K562 (cell line): ENCODE measurements around the gene CPLANE2. TPM values are rescaled to one million over a fixed set of nuclear protein-coding genes. Genes with fewer than 3 reads are reported as not detected.

ENCODE experiments used
- CBFB ChIP-seq: sonication (generic); formaldehyde crosslinking; IDR thresholded peaks from 2 replicates; pipeline ENCODE4 v1.4.0; 2020; ENCODE audit warnings: mild to moderate bottlenecking, missing genetic modification reagents
- CGGBP1 ChIP-seq: fragments of 250-450 bp; sonication (Bioruptor Pico); IDR thresholded peaks from 2 replicates; pipeline ENCODE4 v1.9.0; 2021; ENCODE audit warnings: mild to moderate bottlenecking
- ELK3 ChIP-seq: fragments of 450-650 bp; formaldehyde crosslinking; IDR thresholded peaks from 2 replicates; pipeline ENCODE4 v1.4.0; 2020; ENCODE audit warnings: mild to moderate bottlenecking
- FOXA3 ChIP-seq, 2 experiments: fragments of 450-650 bp in 1 of 2; sonication (generic) in 1 of 2; formaldehyde crosslinking; IDR thresholded peaks in 1 of 2; conservative IDR thresholded peaks in 1 of 2; 2 replicates each; pipeline versions ENCODE4 v1.4.0 to v1.8.0; 2020 to 2022; ENCODE audit warnings: mild to moderate bottlenecking in 2 of 2, missing genetic modification reagents in 1 of 2
- HDAC1 ChIP-seq, 2 experiments: fragments of 450-650 bp; IDR thresholded peaks; 2 replicates each; pipeline ENCODE4 v1.6.1; 2016 to 2017; ENCODE audit warnings: inconsistent platforms in 1 of 2, mild to moderate bottlenecking in 1 of 2, moderate library complexity in 1 of 2
- HEY1 ChIP-seq: fragments of 250-450 bp; sonication (Bioruptor Pico); IDR thresholded peaks from 2 replicates; pipeline ENCODE4 v1.5.0; 2020; ENCODE audit warnings: mild to moderate bottlenecking, moderate library complexity, borderline replicate concordance
- MAFK ChIP-seq: IDR thresholded peaks from 2 replicates; pipeline ENCODE4 v1.6.1; 2011; ENCODE audit warnings: low read length, improper control_type of control experiment
- MYBL2 ChIP-seq, 2 experiments: fragments of 450-650 bp in 1 of 2; sonication (generic) in 1 of 2; formaldehyde crosslinking in 1 of 2; IDR thresholded peaks; 2 replicates each; pipeline versions ENCODE4 v1.6.1 to v1.8.1; 2017 to 2022; ENCODE audit warnings: borderline replicate concordance in 1 of 2, inconsistent platforms in 1 of 2, low read depth in 1 of 2, mild to moderate bottlenecking in 1 of 2, missing genetic modification reagents in 1 of 2, moderate library complexity in 1 of 2
- NR4A1 ChIP-seq, 2 experiments: fragments of 250-450 bp in 1 of 2; fragments of 450-650 bp in 1 of 2; sonication (Bioruptor Pico) in 1 of 2; IDR thresholded peaks; 2 replicates each; pipeline versions ENCODE4 v1.4.0 to v1.6.1; 2016 to 2020; ENCODE audit warnings: mild to moderate bottlenecking in 2 of 2, missing compliant biosample characterization in 1 of 2, missing genetic modification characterization in 1 of 2, moderate library complexity in 1 of 2
- POLR2B ChIP-seq: fragments of 450-650 bp; IDR thresholded peaks from 2 replicates; pipeline ENCODE4 v1.6.1; 2018; ENCODE audit warnings: low read depth; ENCODE audit not compliant: partially characterized antibody
- SIX5 ChIP-seq, 2 experiments: IDR thresholded peaks; 2 replicates each; pipeline ENCODE4 v1.6.1; 2011; ENCODE audit warnings: low read length in 2 of 2, borderline replicate concordance in 1 of 2, low read depth in 1 of 2, mild to moderate bottlenecking in 1 of 2, moderate library complexity in 1 of 2; ENCODE audit not compliant: insufficient read depth in 1 of 2
- SMARCB1 ChIP-seq: IDR thresholded peaks from 2 replicates; pipeline ENCODE4 v1.6.1; 2011; ENCODE audit warnings: improper control_type of control experiment, low read depth; ENCODE audit not compliant: insufficient read length
- SREBF2 ChIP-seq: sonication (generic); formaldehyde crosslinking; IDR thresholded peaks from 2 replicates; pipeline ENCODE4 v1.4.0; 2020; ENCODE audit warnings: mild to moderate bottlenecking, missing genetic modification reagents
- TARDBP ChIP-seq: fragments of 450-650 bp; IDR thresholded peaks from 2 replicates; pipeline ENCODE4 v1.6.1; 2016
- TEAD4 ChIP-seq, 2 experiments: sonication (generic) in 1 of 2; formaldehyde crosslinking in 1 of 2; IDR thresholded peaks; 2 replicates each; pipeline versions ENCODE4 v1.6.1 to v1.8.0; 2012 to 2022; ENCODE audit warnings: borderline replicate concordance in 1 of 2, inconsistent platforms in 1 of 2, low read length in 1 of 2, mild to moderate bottlenecking in 1 of 2, missing genetic modification reagents in 1 of 2
- YY1 ChIP-seq, 3 experiments: IDR thresholded peaks; 2 replicates each; pipeline ENCODE4 v1.6.1; 2011; ENCODE audit warnings: low read length in 2 of 3, mild to moderate bottlenecking in 2 of 3, moderate library complexity in 2 of 3, borderline replicate concordance in 1 of 3, control low read depth in 1 of 3, low read depth in 1 of 3; ENCODE audit not compliant: insufficient read depth in 3 of 3, insufficient replicate concordance in 2 of 3, control insufficient read depth in 1 of 3, insufficient read length in 1 of 3; ENCODE audit errors: extremely low read depth in 1 of 3
- ZBTB9 ChIP-seq: fragments of 450-650 bp; formaldehyde crosslinking; IDR thresholded peaks from 2 replicates; pipeline ENCODE4 v1.4.0; 2020; ENCODE audit warnings: mild to moderate bottlenecking, moderate library complexity
- ZHX1 ChIP-seq: fragments of 150-350 bp; conservative IDR thresholded peaks from 2 replicates; pipeline ENCODE4 v1.6.1; 2014; ENCODE audit warnings: low read length
- polyA plus RNA-seq, 8 experiments: library from polyadenylated mRNA; depleted of rRNA in 4 of 8; stranded (reverse) in 5 of 8; unstranded in 3 of 8; fragments of >200 nt; fragmentation: Nextera tagmentation in 2 of 8; fragmentation: Illumina TruSeq in 1 of 8; extraction: Ambion mirVana in 2 of 8; extraction: Trizol in 1 of 8; gene quantifications; 2 replicates each; pipeline versions ENCODE4 v1.2.1 to v1.2.3, GENCODE V29; 2011 to 2014; ENCODE audit warnings: inconsistent platforms in 1 of 8, missing spikeins in 1 of 8
- total RNA-seq, 7 experiments: library from RNA; depleted of rRNA in 6 of 7; stranded (reverse); fragments of >200 nt in 6 of 7; fragmentation: Illumina TruSeq in 2 of 7; extraction: Trizol in 2 of 7; gene quantifications; 2 replicates each; pipeline versions ENCODE4 v1.2.1 to v1.2.3, GENCODE V29; 2011 to 2021; ENCODE audit warnings: low replicate concordance in 1 of 7

CPLANE2 gene
- total and polyA plus RNA-seq, 9 of the 15 experiments (the other 6 are each of a cell fraction or from before 2014, with no cell fraction given) = 0.17 to 20.9 (median 8.1) TPM

GRCh38 chr1:16236511-16237342, at the start of gene CPLANE2 (continued):
- TF ChIP-seq MAFK = no peak
- TF ChIP-seq NR4A1 (CRISPR knock-in tag; IDR thresholded peaks at IDR 0.05) = peak; percentile 14; the same call in 1 of the 2 replicates
- no peak for TF ChIP-seq NR4A1 (tag; IDR thresholded peaks at IDR 0.05)
- TF ChIP-seq CBFB (CRISPR knock-in tag) = 0 out of 2 replicates have a peak, but pooled peaks have one; percentile 17
- TF ChIP-seq HEY1 (CRISPR knock-in tag) = peak; percentile 24; the same call in 1 of the 2 replicates
- peak in 1 of 3 experiments; percentile 70 for TF ChIP-seq YY1 (IDR thresholded peaks at IDR 0.05; ENCODE audit: borderline replicate concordance in 1 of 3, control insufficient read depth in 1 of 3, extremely low read depth in 1 of 3, insufficient read depth in 3 of 3, insufficient read length in 1 of 3, insufficient replicate concordance in 2 of 3, low read depth in 1 of 3, low read length in 2 of 3)
- TF ChIP-seq ZBTB9 (CRISPR knock-in tag) = no peak; the same call in 1 of the 2 replicates
- no peak for TF ChIP-seq SMARCB1
- TF ChIP-seq FOXA3 (CRISPR knock-in tag; conservative IDR thresholded peaks at IDR 0.05 in 1 of 2, IDR thresholded peaks at IDR 0.05 in 1 of 2) = no peak
- 0 out of 2 replicates have a peak, but pooled peaks have one; percentile 53 for TF ChIP-seq ZHX1
- TF ChIP-seq TARDBP = no peak
- TF ChIP-seq TEAD4 (IDR thresholded peaks at IDR 0.05; ENCODE audit: low read length) = no peak
- TF ChIP-seq TEAD4 (CRISPR knock-in tag; IDR thresholded peaks at IDR 0.05; ENCODE audit: borderline replicate concordance) = no peak
- no peak for TF ChIP-seq ELK3 (CRISPR knock-in tag)
- peak in 1 of 2 experiments; percentile 89; a peak in 1 of 4 replicates for TF ChIP-seq HDAC1 (IDR thresholded peaks at IDR 0.05)
- no peak for TF ChIP-seq SREBF2 (CRISPR knock-in tag)
- TF ChIP-seq MYBL2 (IDR thresholded peaks at IDR 0.05; ENCODE audit: low read depth) = no peak
- TF ChIP-seq MYBL2 (CRISPR knock-in tag; IDR thresholded peaks at IDR 0.05; ENCODE audit: borderline replicate concordance) = no peak
- peak; percentile 66 for TF ChIP-seq POLR2B
- TF ChIP-seq CGGBP1 = no peak
- no peak for TF ChIP-seq SIX5 (IDR thresholded peaks at IDR 0.05; ENCODE audit: borderline replicate concordance in 1 of 2, insufficient read depth in 1 of 2, low read depth in 1 of 2, low read length in 2 of 2)
